Prostate gland (tissue), 2 donors: ENCODE data around the gene OR51G2. TPM values are rescaled to one million over a fixed set of nuclear protein-coding genes. Genes with fewer than 3 reads are reported as not detected.

Experiments used
- DNase-seq: peaks from one replicate; pipeline ENCODE4 v3.0.0-alpha.2; 2019; ENCODE audit warnings: low spot score
- H3K27ac ChIP-seq, 2 donors: fragments of 200-600 bp; sonication (generic); 2 replicates each; pipeline ENCODE4 v1.5.1; 2017 to 2019
- H3K27me3 ChIP-seq: fragments of 200-600 bp; sonication (generic); replicated peaks from 2 replicates; pipeline ENCODE4 v1.5.1; 2019; ENCODE audit not compliant: insufficient read depth
- H3K36me3 ChIP-seq, 2 donors: fragments of 200-600 bp; sonication (generic); 1 replicate in 1 of 2; 2 replicates in 1 of 2; pipeline versions ENCODE4 v1.5.1 to v1.8.1; 2017 to 2019
- H3K4me1 ChIP-seq: fragments of 200-600 bp; sonication (generic); replicated peaks from 2 replicates; pipeline ENCODE4 v1.5.1; 2019
- H3K4me3 ChIP-seq, 2 donors: fragments of 200-600 bp; sonication (generic); 2 replicates each; pipeline ENCODE4 v1.5.1; 2017 to 2019
- H3K9me3 ChIP-seq: fragments of 200-600 bp; sonication (generic); 2 replicates; pipeline ENCODE4 v1.5.1; 2017
- CTCF ChIP-seq, 4 experiments: fragments of 200-600 bp in 2 of 4; fragments of 450-650 bp in 2 of 4; sonication (generic) in 2 of 4; IDR thresholded peaks; 1 replicate in 3 of 4; 2 replicates in 1 of 4; pipeline ENCODE4 v1.5.1; 2016 to 2019; ENCODE audit warnings: antibody characterized with exemption in 4 of 4, mild to moderate bottlenecking in 2 of 4, moderate library complexity in 2 of 4
- POLR2A ChIP-seq: fragments of 450-650 bp; IDR thresholded peaks from one replicate; pipeline ENCODE4 v1.6.1; 2016; ENCODE audit warnings: antibody characterized with exemption, mild to moderate bottlenecking
- POLR2AphosphoS5 ChIP-seq: sonication (generic); formaldehyde crosslinking; IDR thresholded peaks from one replicate; pipeline ENCODE4 v1.6.1; 2017; ENCODE audit warnings: antibody characterized with exemption
- WGBS: methylation state at CpG from one replicate; pipeline ENCODE4 v1.1.5; 2018; 5-methylcytosine and 5-hydroxymethylcytosine counted together
- intact Hi-C: fragments of 100-400 bp; cut with DNase I; formaldehyde crosslinking; loops from one replicate; pipeline ENCODE4 v1.14.2; 2022
- total RNA-seq, 2 donors: library from RNA; depleted of rRNA; stranded (reverse); fragments of >200 nt; gene quantifications; one replicate each; pipeline ENCODE4 v1.1.0, GENCODE V29; 2016

The OR51G2 gene
- total RNA-seq, 2 donors from 2014 or later = not detected

GRCh38 chr11:4947505-4947904, 28.4 kb upstream of the OR51G2 start, which contains the start of gene OR51A4:
TSS of gene OR51A4 (minus strand) at chr11:4947605. CDS start at chr11:4947100, 505 bp downstream.
- Histone ChIP-seq H3K4me1 (no peaks in the 10 kb centered on the region), H3K36me3 (no peaks in the 10 kb centered on the region), H3K27ac (no peak within 1 kb of the TSS), H3K27me3 (no peaks in the 10 kb centered on the region), H3K9me3 (no peaks in the 10 kb centered on the region), H3K4me3 (no peak within 1 kb of the TSS)
- TF ChIP-seq CTCF (IDR thresholded peaks at IDR 0.05) (no peak), POLR2A (no peak), POLR2AphosphoS5 (no peak)
- intact Hi-C loops = no loop called here
- no peak for DNase-seq

DNA sequence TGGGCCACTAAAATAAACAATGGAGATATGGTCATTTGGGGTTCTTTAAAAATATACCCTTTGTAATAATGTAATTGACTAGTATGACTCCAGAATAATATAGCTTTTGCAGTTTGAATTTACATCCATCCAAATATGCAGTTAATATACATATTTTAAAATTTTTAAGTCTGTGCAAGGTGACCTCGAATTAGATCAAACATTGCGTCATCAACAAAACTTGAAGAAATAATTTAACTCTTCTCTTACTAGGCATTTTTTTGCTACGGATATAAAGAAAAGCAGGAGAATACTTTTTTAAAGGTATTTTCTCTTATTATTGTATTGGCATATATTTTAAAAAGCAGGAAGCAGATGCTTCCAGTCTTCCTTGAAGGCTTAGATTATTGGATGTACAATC, 17.6 kb upstream of the OR51G2 start:
- TF ChIP-seq CTCF (IDR thresholded peaks at IDR 0.05) (no peak), POLR2A (no peak), POLR2AphosphoS5 (no peak)
- DNase-seq = no peak
- WGBS = 79% methylated on average over 3 of the region's 3 CpGs
- Histone ChIP-seq H3K27ac (no peak overlapping the region), H3K9me3 (no peaks in the 10 kb centered on the region), H3K4me3 (no peak overlapping the region), H3K27me3 (no peaks in the 10 kb centered on the region), H3K4me1 (no peaks in the 10 kb centered on the region), H3K36me3 (no peaks in the 10 kb centered on the region)
- intact Hi-C loops = no loop called here

DNA sequence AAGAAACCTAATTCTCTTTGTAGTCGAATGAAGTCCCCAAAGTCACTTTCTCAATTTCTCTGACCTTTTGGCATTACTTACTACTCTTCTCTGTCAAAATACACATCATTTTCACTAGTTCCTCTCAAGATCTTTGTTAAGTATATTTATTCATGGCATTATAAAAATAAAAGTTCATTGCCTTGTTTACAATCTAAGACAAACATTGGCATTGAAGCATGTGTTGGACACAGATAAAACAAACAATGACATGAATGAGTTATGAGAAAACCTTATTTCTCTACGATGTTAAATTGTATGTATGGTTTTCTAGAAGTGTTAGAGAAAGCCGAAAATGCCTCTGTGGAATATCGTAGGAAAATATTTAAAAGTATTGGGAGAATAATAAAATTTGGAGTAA, 13.6 kb upstream of the OR51G2 start:
- Histone ChIP-seq H3K27ac (no peak overlapping the region), H3K4me1 (no peaks in the 10 kb centered on the region), H3K27me3 (no peaks in the 10 kb centered on the region), H3K36me3 (no peaks in the 10 kb centered on the region), H3K4me3 (no peak overlapping the region), H3K9me3 (no peaks in the 10 kb centered on the region)
- no peak for DNase-seq
- WGBS = 66% methylated on average over 4 of the region's 4 CpGs
- no peak for TF ChIP-seq CTCF (IDR thresholded peaks at IDR 0.05)
- TF ChIP-seq POLR2AphosphoS5 = no peak
- TF ChIP-seq POLR2A = no peak
- intact Hi-C loops = no loop called here

- no peaks in the 10 kb centered on the region for H3K27me3 ChIP-seq
- no peak overlapping the region for H3K4me3 ChIP-seq
- H3K36me3 ChIP-seq = no peaks in the 10 kb centered on the region
- no peaks in the 10 kb centered on the region for H3K4me1 ChIP-seq
- no peak for TF ChIP-seq POLR2AphosphoS5
- no peak for TF ChIP-seq POLR2A
- TF ChIP-seq CTCF (IDR thresholded peaks at IDR 0.05) = no peak
- H3K27ac ChIP-seq = no peak overlapping the region
- DNase-seq = no peak
- intact Hi-C loops = no loop called here
- no peaks in the 10 kb centered on the region for H3K9me3 ChIP-seq
Measured at GRCh38 chr11:4926608-4927007, 7.5 kb upstream of the OR51G2 start.

- Histone ChIP-seq H3K27me3 (no peaks in the 10 kb centered on the region), H3K36me3 (no peaks in the 10 kb centered on the region), H3K9me3 (no peaks in the 10 kb centered on the region), H3K4me3 (no peak within 1 kb of the TSS), H3K4me1 (no peaks in the 10 kb centered on the region), H3K27ac (no peak within 1 kb of the TSS)
- no peak for DNase-seq
- WGBS = 83% methylated on average over 1 of the region's 1 CpG
- TF ChIP-seq POLR2AphosphoS5 = no peak
- TF ChIP-seq POLR2A = no peak
- TF ChIP-seq CTCF (IDR thresholded peaks at IDR 0.05) = no peak
- intact Hi-C loops = no loop called here
Measured at GRCh38 chr11:4924239-4924638, 5.1 kb upstream of the OR51G2 start, which contains the start of gene OR51G1. TSS of gene OR51G1 (minus strand) at chr11:4924339. CDS start at chr11:4924339, 0 bp downstream.
